ENCODE measurements around the gene CASP8AP2.
"Not testable (repeated sequence)": the region's sequence is repeated elsewhere in the genome, so short reads cannot be mapped to it uniquely, and the experiment has no call there.

The CASP8AP2 gene

GRCh38 chr6:89830170-89830809, 610 bp downstream of the CASP8AP2 start:
- H3K9me3 ChIP-seq (replicated peaks in 1 of 11) = no peaks in the 10 kb centered on the region
- H3K4me1 ChIP-seq = peaks cover 17 to 24% (median 21%) of the 10 kb centered on the region in 10 experiments
- no peaks in the 10 kb centered on the region for H3K27me3 ChIP-seq
- peak overlapping the region; percentile 71 to 90 (median 83) for H3K4me2 ChIP-seq
- peak overlapping the region; percentile 76 to 91 (median 84) for H3K9ac ChIP-seq
- H3K36me3 ChIP-seq = peaks cover 0 to 26% (median 3%) of the 10 kb centered on the region in 11 experiments; a peak in 6 of 22 replicates
- no peak for TF ChIP-seq Cebpa-rat (IDR thresholded peaks at IDR 0.05)
- peak overlapping the region in 9 of 11 experiments; percentile 50 to 85 (median 81); a peak in 17 of 22 replicates for H3K27ac ChIP-seq
- peak overlapping the region; percentile 66 to 82 (median 76) for H3K4me3 ChIP-seq
- H4K20me1 ChIP-seq = no peaks in the 10 kb centered on the region

- peak overlapping the region; percentile 32 to 68 (median 50); a peak in 21 of 22 replicates for H3K4me2 ChIP-seq
Measured at GRCh38 chr6:89834884-89835792, 5.5 kb downstream of the CASP8AP2 start.

GRCh38 chr6:89836639-89837222, 7.1 kb downstream of the CASP8AP2 start:
- peaks cover 15 to 39% (median 23%) of the 10 kb centered on the region in 10 experiments for H3K4me1 ChIP-seq
- no peak overlapping the region for H3K9ac ChIP-seq
- no peaks in the 10 kb centered on the region for H3K27me3 ChIP-seq
- no peaks in the 10 kb centered on the region for H3K9me3 ChIP-seq (replicated peaks in 1 of 11)
- H4K20me1 ChIP-seq = no peaks in the 10 kb centered on the region; a peak in 1 of 22 replicates
- no peak for TF ChIP-seq Cebpa-rat (IDR thresholded peaks at IDR 0.05)
- H3K4me2 ChIP-seq = peak overlapping the region in 3 of 11 experiments; percentile 6 to 23 (median 9); a peak in 2 of 22 replicates
- H3K27ac ChIP-seq = no peak overlapping the region
- no peak overlapping the region for H3K4me3 ChIP-seq
- H3K36me3 ChIP-seq = peaks cover 0 to 29% (median 3%) of the 10 kb centered on the region in 11 experiments; a peak in 7 of 22 replicates

More at GRCh38 chr6:89834884-89835792, 5.5 kb downstream of the CASP8AP2 start:
- Histone ChIP-seq H3K4me1 (peaks cover 18 to 43% (median 29%) of the 10 kb centered on the region in 10 experiments), H3K27me3 (no peaks in the 10 kb centered on the region), H3K4me3 (no peak overlapping the region), H3K9me3 (replicated peaks in 1 of 11) (no peaks in the 10 kb centered on the region), H3K36me3 (peaks cover 0 to 37% (median 3%) of the 10 kb centered on the region in 11 experiments; a peak in 7 of 22 replicates), H4K20me1 (no peaks in the 10 kb centered on the region; a peak in 1 of 22 replicates), H3K27ac (peak overlapping the region in 7 of 11 experiments; percentile 22 to 47 (median 38); a peak in 11 of 22 replicates), H3K9ac (peak overlapping the region in 2 of 11 experiments; percentile 8 to 9; a peak in 3 of 22 replicates)
- TF ChIP-seq Cebpa-rat (IDR thresholded peaks at IDR 0.05) = no peak

GRCh38 chr6:89840538-89840937, 10.9 kb downstream of the CASP8AP2 start:
- Histone ChIP-seq H3K27me3 (no peaks in the 10 kb centered on the region), H3K4me1 (peaks cover 4 to 24% (median 10%) of the 10 kb centered on the region in 10 experiments; a peak in 18 of 20 replicates), H3K4me3 (no peak overlapping the region), H3K9me3 (replicated peaks in 1 of 11) (no peaks in the 10 kb centered on the region), H3K9ac (no peak overlapping the region), H3K4me2 (peak overlapping the region in 3 of 11 experiments; percentile 26 to 37 (median 36); a peak in 4 of 22 replicates), H3K27ac (no peak overlapping the region), H4K20me1 (no peaks in the 10 kb centered on the region; a peak in 3 of 22 replicates), H3K36me3 (peaks cover 0 to 11% (median 0%) of the 10 kb centered on the region in 11 experiments; a peak in 7 of 22 replicates)
- TF ChIP-seq Cebpa-rat (IDR thresholded peaks at IDR 0.05) = no peak

- H3K36me3 ChIP-seq = peaks cover 0 to 23% (median 6%) of the 10 kb centered on the region in 11 experiments; a peak in 9 of 22 replicates
- H3K4me2 ChIP-seq = no peak overlapping the region
- no peaks in the 10 kb centered on the region for H3K9me3 ChIP-seq (replicated peaks in 1 of 11)
- no peak overlapping the region for H3K27ac ChIP-seq
- H3K9ac ChIP-seq = no peak overlapping the region
- no peaks in the 10 kb centered on the region; a peak in 3 of 22 replicates for H4K20me1 ChIP-seq
- H3K27me3 ChIP-seq = no peaks in the 10 kb centered on the region
- peaks cover 0 to 10% (median 5%) of the 10 kb centered on the region in 10 experiments; a peak in 9 of 20 replicates for H3K4me1 ChIP-seq
- H3K4me3 ChIP-seq = no peak overlapping the region
- TF ChIP-seq Cebpa-rat (IDR thresholded peaks at IDR 0.05) = no peak
Measured at GRCh38 chr6:89842228-89842627, 12.5 kb downstream of the CASP8AP2 start.

DNA sequence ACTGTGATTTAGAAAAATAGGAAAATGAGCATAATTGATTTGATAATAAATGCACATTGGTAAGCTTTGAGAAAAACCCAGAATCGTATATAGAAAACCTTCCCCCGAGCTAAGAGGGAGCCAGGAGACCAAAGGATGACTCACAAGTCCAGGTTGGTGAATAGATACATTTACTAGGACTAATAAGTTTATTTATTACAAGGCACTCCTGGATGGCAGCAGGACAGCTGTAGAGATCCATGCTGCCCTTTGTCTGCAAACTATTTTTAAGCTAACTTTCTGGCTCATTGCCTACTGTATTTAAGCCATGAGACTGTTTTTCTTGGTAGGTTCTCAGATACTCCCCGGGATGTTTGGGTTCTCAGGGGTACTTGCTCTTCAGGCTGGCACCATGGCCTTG, 13.4 kb downstream of the CASP8AP2 start:
- no peaks in the 10 kb centered on the region for H3K9me3 ChIP-seq (replicated peaks in 1 of 11)
- no peak for TF ChIP-seq Cebpa-rat (IDR thresholded peaks at IDR 0.05)
- no peaks in the 10 kb centered on the region for H3K27me3 ChIP-seq
- no peak overlapping the region for H3K27ac ChIP-seq
- H3K4me3 ChIP-seq = no peak overlapping the region
- H3K4me2 ChIP-seq = no peak overlapping the region
- peaks cover 0 to 17% (median 6%) of the 10 kb centered on the region in 11 experiments; a peak in 9 of 22 replicates for H3K36me3 ChIP-seq
- peaks cover 0 to 10% (median 5%) of the 10 kb centered on the region in 10 experiments; a peak in 9 of 20 replicates for H3K4me1 ChIP-seq
- no peaks in the 10 kb centered on the region; a peak in 3 of 22 replicates for H4K20me1 ChIP-seq
- no peak overlapping the region for H3K9ac ChIP-seq

DNA sequence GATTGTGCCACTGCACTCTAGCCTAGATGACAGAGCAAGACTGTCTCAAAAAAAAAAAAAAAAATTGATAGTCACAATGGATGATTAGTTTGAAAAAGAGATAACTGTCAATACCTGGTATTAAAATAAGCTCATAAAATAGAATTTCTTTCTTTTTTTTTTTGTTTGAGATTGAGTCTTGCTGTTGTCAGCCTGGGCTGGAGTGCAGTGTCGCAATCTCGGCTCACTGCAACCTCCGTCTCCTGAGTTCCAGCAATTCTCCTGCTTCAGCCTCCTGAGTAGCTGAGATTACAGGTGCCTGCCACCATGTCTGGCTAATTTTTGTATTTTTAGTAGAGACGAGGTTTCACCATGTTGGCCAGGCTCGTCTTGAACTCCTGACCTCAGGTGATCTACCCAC, 17.8 kb downstream of the CASP8AP2 start:
- H3K27me3 ChIP-seq; H3K9me3 ChIP-seq (replicated peaks in 1 of 11); H3K4me3 ChIP-seq; H3K4me1 ChIP-seq; H3K27ac ChIP-seq; H3K9ac ChIP-seq; H3K4me2 ChIP-seq; H4K20me1 ChIP-seq: not testable (repeated sequence)
- peaks cover 0 to 44% (median 9%) of the 10 kb centered on the region in 11 experiments; a peak in 11 of 22 replicates for H3K36me3 ChIP-seq

DNA sequence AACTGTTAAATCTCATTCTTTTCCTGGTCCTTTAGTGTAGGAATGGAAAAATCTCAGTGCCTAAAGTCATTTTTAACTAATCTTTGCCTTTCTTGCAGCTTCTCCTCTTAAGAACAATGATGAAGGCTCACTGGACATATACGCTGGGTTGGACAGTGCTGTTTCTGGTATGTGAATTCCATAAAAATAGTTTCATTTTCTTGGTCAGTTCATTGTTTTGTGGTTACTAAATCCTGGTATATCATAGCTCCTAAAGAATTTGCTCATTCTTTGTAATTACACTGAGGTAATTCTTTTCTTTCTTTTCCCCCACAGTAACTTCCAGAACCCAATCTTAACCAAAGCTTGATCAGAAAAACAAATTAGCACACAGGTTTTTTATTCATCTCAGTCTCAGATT, 23.4 kb downstream of the CASP8AP2 start:
- Histone ChIP-seq H3K9me3 (replicated peaks in 1 of 11) (no peaks in the 10 kb centered on the region), H3K4me3 (no peak overlapping the region), H3K36me3 (peaks cover 25 to 80% (median 44%) of the 10 kb centered on the region in 11 experiments; a peak in 19 of 22 replicates), H3K4me2 (no peak overlapping the region), H3K27me3 (no peaks in the 10 kb centered on the region), H3K4me1 (peaks cover 0 to 3% (median 0%) of the 10 kb centered on the region in 10 experiments; a peak in 2 of 20 replicates), H3K9ac (no peak overlapping the region), H3K27ac (no peak overlapping the region), H4K20me1 (no peaks in the 10 kb centered on the region)
- TF ChIP-seq Cebpa-rat (IDR thresholded peaks at IDR 0.05) = no peak
